H9 (cell line): Measurements from ENCODE around the gene MYH14. TPM values are rescaled to one million over a fixed set of nuclear protein-coding genes. Genes with fewer than 3 reads are reported as not detected.

Experiments
- DNase-seq: peaks from one replicate; pipeline ENCODE4 v3.0.0-alpha.2; 2017
- H2AFZ ChIP-seq: one replicate; pipeline ENCODE4 v1.6.1; 2013; ENCODE audit warnings: mild to moderate bottlenecking, low read length, control low read depth, moderate library complexity
- H2AK5ac ChIP-seq: 2 replicates; pipeline ENCODE4 v1.6.1; 2013; ENCODE audit warnings: low read length, control low read depth, mixed read lengths; ENCODE audit not compliant: insufficient read length
- H2BK120ac ChIP-seq: one replicate; pipeline ENCODE4 v1.6.1; 2013; ENCODE audit warnings: low read depth, mild to moderate bottlenecking, low read length, control low read depth, inconsistent platforms; ENCODE audit not compliant: poor library complexity, severe bottlenecking
- H2BK12ac ChIP-seq: 2 replicates; pipeline ENCODE4 v1.6.1; 2013; ENCODE audit warnings: low read length, control low read depth, mixed read lengths, low read depth; ENCODE audit not compliant: insufficient read length
- H2BK15ac ChIP-seq: 2 replicates; pipeline ENCODE4 v1.6.1; 2013; ENCODE audit warnings: low read depth, low read length, control low read depth
- H2BK20ac ChIP-seq: one replicate; pipeline ENCODE4 v1.6.1; 2013; ENCODE audit warnings: low read depth, mild to moderate bottlenecking, low read length, control low read depth, inconsistent platforms; ENCODE audit not compliant: poor library complexity, severe bottlenecking
- H2BK5ac ChIP-seq: 2 replicates; pipeline ENCODE4 v1.6.1; 2013; ENCODE audit warnings: low read length, control low read depth, mixed read lengths; ENCODE audit not compliant: insufficient read length
- H3K14ac ChIP-seq: 2 replicates; pipeline ENCODE4 v1.6.1; 2013; ENCODE audit warnings: low read length, control low read depth; ENCODE audit not compliant: insufficient read depth
- H3K18ac ChIP-seq: 2 replicates; pipeline ENCODE4 v1.6.1; 2013; ENCODE audit warnings: low read depth, mild to moderate bottlenecking, mixed read lengths, low read length, control low read depth; ENCODE audit not compliant: insufficient read length
- H3K23ac ChIP-seq: 2 replicates; pipeline ENCODE4 v1.6.1; 2013; ENCODE audit warnings: low read length, control low read depth, mixed read lengths, low read depth; ENCODE audit not compliant: insufficient read length
- H3K23me2 ChIP-seq: 2 replicates; pipeline ENCODE4 v1.6.1; 2013; ENCODE audit warnings: low read depth, mild to moderate bottlenecking, mixed read lengths, low read length, control low read depth; ENCODE audit not compliant: insufficient read length, poor library complexity, severe bottlenecking
- H3K27ac ChIP-seq: 2 replicates; pipeline ENCODE4 v1.5.1; 2013; ENCODE audit warnings: low read length, control low read depth, mixed read lengths, low read depth; ENCODE audit not compliant: insufficient read length
- H3K27me3 ChIP-seq: 2 replicates; pipeline ENCODE4 v1.6.1; 2013; ENCODE audit warnings: low read length, control low read depth, inconsistent platforms; ENCODE audit not compliant: insufficient read depth
- H3K4ac ChIP-seq: 2 replicates; pipeline ENCODE4 v1.6.1; 2013; ENCODE audit warnings: low read depth, mild to moderate bottlenecking, control low read depth, inconsistent platforms, low read length, moderate library complexity
- H3K4me1 ChIP-seq: 2 replicates; pipeline ENCODE4 v1.6.1; 2013; ENCODE audit warnings: low read length, control low read depth, inconsistent platforms; ENCODE audit not compliant: insufficient read depth
- H3K4me2 ChIP-seq: 2 replicates; pipeline ENCODE4 v1.6.1; 2013; ENCODE audit warnings: low read length, control low read depth, mixed read lengths; ENCODE audit not compliant: insufficient read length, insufficient read depth
- H3K56ac ChIP-seq: 2 replicates; pipeline ENCODE4 v1.6.1; 2013; ENCODE audit warnings: low read depth, mild to moderate bottlenecking, mixed read lengths, low read length, control low read depth; ENCODE audit not compliant: insufficient read length
- H3K79me1 ChIP-seq: 2 replicates; pipeline ENCODE4 v1.6.1; 2013; ENCODE audit warnings: low read depth, mild to moderate bottlenecking, moderate library complexity, low read length, control low read depth, inconsistent platforms; ENCODE audit not compliant: insufficient read depth, poor library complexity, severe bottlenecking
- H3K79me2 ChIP-seq: 2 replicates; pipeline ENCODE4 v1.6.1; 2013; ENCODE audit warnings: low read length, control low read depth, inconsistent platforms; ENCODE audit not compliant: insufficient read depth
- H3K9ac ChIP-seq: 2 replicates; pipeline ENCODE4 v1.6.1; 2013; ENCODE audit warnings: low read length, control low read depth, mixed read lengths; ENCODE audit not compliant: insufficient read length; ENCODE audit errors: extremely low read depth
- H3K9me3 ChIP-seq: one replicate; pipeline ENCODE4 v1.6.1; 2013; ENCODE audit warnings: low read depth, low read length, inconsistent platforms; ENCODE audit not compliant: control insufficient read depth
- H3T11ph ChIP-seq: one replicate; pipeline ENCODE4 v1.6.1; 2013; ENCODE audit warnings: mild to moderate bottlenecking, low read length, control low read depth, inconsistent platforms
- H4K20me1 ChIP-seq: one replicate; pipeline ENCODE4 v1.6.1; 2013; ENCODE audit not compliant: control insufficient read depth, insufficient read length, insufficient read depth
- H4K5ac ChIP-seq: 2 replicates; pipeline ENCODE4 v1.6.1; 2013; ENCODE audit warnings: low read depth, mild to moderate bottlenecking, mixed read lengths, low read length, control low read depth; ENCODE audit not compliant: insufficient read length
- H4K8ac ChIP-seq: replicated peaks from 2 replicates; pipeline ENCODE4 v1.6.1; 2013; ENCODE audit warnings: low read length, control low read depth, mixed read lengths, low read depth; ENCODE audit not compliant: insufficient read length
- H4K91ac ChIP-seq: 2 replicates; pipeline ENCODE4 v1.6.1; 2013; ENCODE audit warnings: low read depth, mild to moderate bottlenecking, moderate library complexity, mixed read lengths, low read length, control low read depth; ENCODE audit not compliant: insufficient read length
- H3K27ac Mint-ChIP-seq, 3 experiments: 2 replicates in 2 of 3; 3 replicates in 1 of 3; pipeline ENCODE4 v1.8.0; 2020 to 2021; ENCODE audit warnings: mixed read lengths in 3 of 3, mild to moderate bottlenecking in 1 of 3, moderate library complexity in 1 of 3
- H3K27me3 Mint-ChIP-seq: 2 replicates; pipeline ENCODE4 v1.8.0; 2021; ENCODE audit warnings: low read depth, mild to moderate bottlenecking, moderate library complexity, mixed read lengths
- H3K36me3 Mint-ChIP-seq, 3 experiments: 2 replicates in 2 of 3; 3 replicates in 1 of 3; pipeline ENCODE4 v1.8.0; 2020 to 2021; ENCODE audit warnings: low read depth in 3 of 3, mixed read lengths in 3 of 3; ENCODE audit not compliant: insufficient read depth in 1 of 3
- H3K4me1 Mint-ChIP-seq, 2 experiments: 2 replicates each; pipeline ENCODE4 v1.8.0; 2020; ENCODE audit warnings: mixed read lengths in 2 of 2
- H3K4me3 Mint-ChIP-seq, 2 experiments: 2 replicates in 1 of 2; 3 replicates in 1 of 2; pipeline ENCODE4 v1.8.0; 2020 to 2021; ENCODE audit warnings: mild to moderate bottlenecking in 2 of 2, mixed read lengths in 2 of 2, moderate library complexity in 1 of 2
- H3K9me3 Mint-ChIP-seq, 2 experiments: 2 replicates in 1 of 2; 3 replicates in 1 of 2; pipeline ENCODE4 v1.8.0; 2020; ENCODE audit warnings: mild to moderate bottlenecking in 2 of 2, mixed read lengths in 2 of 2, moderate library complexity in 1 of 2
- WGBS: extraction: QIAGEN DNeasy Blood & Tissue Kit; methylation state at CpG from one replicate; pipeline ENCODE4 v1.1.7; 2013; ENCODE audit warnings: missing lambda C conversion rate, low lambda C conversion rate, mixed read lengths; ENCODE audit not compliant: insufficient read length; ENCODE audit errors: extremely low coverage; 5-methylcytosine and 5-hydroxymethylcytosine counted together
- total RNA-seq: library from RNA; stranded (reverse); gene quantifications from 2 replicates; pipeline ENCODE4 v1.2.1, GENCODE V29; 2021
- TF ChIP-seq, protein P1 (sequence below): fragments of 200-600 bp; sonication (generic); conservative IDR thresholded peaks from 3 replicates; pipeline ENCODE4 v1.8.0; 2021; ENCODE audit warnings: antibody characterized with exemption, mild to moderate bottlenecking

The MYH14 gene
- total RNA-seq, 1 experiment from 2014 or later, result 27.7 TPM

DNA sequence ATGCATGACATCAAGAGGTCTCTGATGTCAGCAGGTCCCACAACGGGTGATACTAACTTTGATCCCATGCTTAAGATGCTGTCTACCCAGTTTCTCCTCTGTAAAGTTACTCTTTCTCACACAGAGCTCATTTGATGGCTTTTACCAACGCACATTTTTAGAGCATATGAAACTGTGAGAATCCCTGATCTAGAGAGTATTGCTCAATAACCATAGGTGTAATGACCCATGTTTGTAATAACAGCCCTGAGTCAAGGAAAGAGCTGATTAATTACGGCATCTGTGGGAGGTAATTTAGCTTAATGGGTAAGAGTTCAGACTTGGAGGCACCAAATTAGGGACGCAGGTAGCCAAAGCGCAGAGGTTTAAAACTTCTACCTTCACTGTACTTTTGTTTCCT, 22.3 kb upstream of the MYH14 start:
- Histone ChIP-seq H4K5ac (no peak overlapping the region), H3K14ac (no peak overlapping the region), H2BK5ac (no peak overlapping the region), H4K91ac (no peak overlapping the region), H3K56ac (no peak overlapping the region), H3T11ph (no peak overlapping the region), H4K8ac (no peak overlapping the region), H3K9me3 (peaks cover 8% of the 10 kb centered on the region), H3K23me2 (no peaks in the 10 kb centered on the region), H3K79me2 (no peaks in the 10 kb centered on the region), H3K23ac (no peak overlapping the region), H3K9ac (no peak overlapping the region), H3K4me1 (no peaks in the 10 kb centered on the region), H2AK5ac (no peak overlapping the region), H3K27me3 (no peaks in the 10 kb centered on the region), H2BK15ac (no peak overlapping the region), H3K27ac (no peak overlapping the region), H3K18ac (no peak overlapping the region), H2BK12ac (no peak overlapping the region), H2AFZ (no peak overlapping the region), H3K79me1 (no peaks in the 10 kb centered on the region), H3K4me2 (no peak overlapping the region), H2BK20ac (no peak overlapping the region), H3K4ac (no peak overlapping the region), H2BK120ac (no peak overlapping the region), H4K20me1 (no peaks in the 10 kb centered on the region)
- no CpG with 5 or more reads among the region's 5 CpGs for WGBS
- Mint-ChIP-seq H3K9me3 (peaks cover 2 to 9% of the 10 kb centered on the region in 2 experiments; a peak in 3 of 5 replicates), H3K27me3 (peaks cover 14% of the 10 kb centered on the region), H3K4me1 (peaks cover 0 to 3% of the 10 kb centered on the region in 2 experiments; a peak in 1 of 4 replicates), H3K27ac (no peak overlapping the region), H3K4me3 (no peak overlapping the region), H3K36me3 (peaks cover 0 to 2% (median 0%) of the 10 kb centered on the region in 3 experiments; a peak in 1 of 7 replicates)
- DNase-seq, result no peak
- TF ChIP-seq, protein P1, sequence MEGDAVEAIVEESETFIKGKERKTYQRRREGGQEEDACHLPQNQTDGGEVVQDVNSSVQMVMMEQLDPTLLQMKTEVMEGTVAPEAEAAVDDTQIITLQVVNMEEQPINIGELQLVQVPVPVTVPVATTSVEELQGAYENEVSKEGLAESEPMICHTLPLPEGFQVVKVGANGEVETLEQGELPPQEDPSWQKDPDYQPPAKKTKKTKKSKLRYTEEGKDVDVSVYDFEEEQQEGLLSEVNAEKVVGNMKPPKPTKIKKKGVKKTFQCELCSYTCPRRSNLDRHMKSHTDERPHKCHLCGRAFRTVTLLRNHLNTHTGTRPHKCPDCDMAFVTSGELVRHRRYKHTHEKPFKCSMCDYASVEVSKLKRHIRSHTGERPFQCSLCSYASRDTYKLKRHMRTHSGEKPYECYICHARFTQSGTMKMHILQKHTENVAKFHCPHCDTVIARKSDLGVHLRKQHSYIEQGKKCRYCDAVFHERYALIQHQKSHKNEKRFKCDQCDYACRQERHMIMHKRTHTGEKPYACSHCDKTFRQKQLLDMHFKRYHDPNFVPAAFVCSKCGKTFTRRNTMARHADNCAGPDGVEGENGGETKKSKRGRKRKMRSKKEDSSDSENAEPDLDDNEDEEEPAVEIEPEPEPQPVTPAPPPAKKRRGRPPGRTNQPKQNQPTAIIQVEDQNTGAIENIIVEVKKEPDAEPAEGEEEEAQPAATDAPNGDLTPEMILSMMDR, result no peak
